Transverse colon (tissue), 4 donors: ENCODE data around the gene SBF2. TPM values are rescaled to one million over a fixed set of nuclear protein-coding genes. Genes with fewer than 3 reads are reported as not detected.

Source experiments
- DNase-seq: peaks from one replicate; pipeline ENCODE4 v3.0.0-alpha.2; 2019
- H3K27ac ChIP-seq, 4 donors: fragments of 200-600 bp; sonication (generic); 2 replicates each; pipeline ENCODE4 v1.5.1; 2016 to 2018; ENCODE audit warnings: inconsistent platforms in 4 of 4
- H3K27me3 ChIP-seq: fragments of 200-600 bp; sonication (generic); 2 replicates; pipeline ENCODE4 v1.5.1; 2017; ENCODE audit warnings: inconsistent platforms
- H3K36me3 ChIP-seq, 4 donors: fragments of 200-600 bp; sonication (generic); 2 replicates each; pipeline ENCODE4 v1.5.1; 2017 to 2019; ENCODE audit warnings: inconsistent platforms in 4 of 4
- H3K4me1 ChIP-seq, 4 donors: fragments of 200-600 bp; sonication (generic); 2 replicates each; pipeline ENCODE4 v1.5.1; 2017 to 2020; ENCODE audit warnings: inconsistent platforms in 4 of 4
- H3K4me3 ChIP-seq, 4 donors: fragments of 200-600 bp; sonication (generic); 1 replicate in 1 of 4; 2 replicates in 3 of 4; pipeline versions ENCODE4 v1.5.1 to v1.6.1; 2017 to 2019; ENCODE audit warnings: inconsistent platforms in 4 of 4
- H3K9me3 ChIP-seq, 2 donors: fragments of 200-600 bp; sonication (generic); 2 replicates each; pipeline ENCODE4 v1.5.1; 2017 to 2019; ENCODE audit warnings: inconsistent platforms in 2 of 2
- CTCF ChIP-seq, 5 experiments: fragments of 200-600 bp in 3 of 5; fragments of 450-650 bp in 2 of 5; sonication (generic) in 3 of 5; IDR thresholded peaks; 1 replicate in 2 of 5; 2 replicates in 3 of 5; pipeline ENCODE4 v1.5.1; 2016 to 2017; ENCODE audit warnings: antibody characterized with exemption in 5 of 5, inconsistent platforms in 3 of 5, mild to moderate bottlenecking in 2 of 5, moderate library complexity in 1 of 5
- EP300 ChIP-seq: sonication (generic); formaldehyde crosslinking; IDR thresholded peaks from one replicate; pipeline ENCODE4 v1.6.1; 2017; ENCODE audit warnings: antibody characterized with exemption, low read depth
- POLR2A ChIP-seq: fragments of 450-650 bp; IDR thresholded peaks from one replicate; pipeline ENCODE4 v1.6.1; 2016; ENCODE audit warnings: antibody characterized with exemption, mild to moderate bottlenecking, moderate library complexity
- POLR2AphosphoS5 ChIP-seq, 3 donors: sonication (generic); formaldehyde crosslinking; IDR thresholded peaks; one replicate each; pipeline ENCODE4 v1.6.1; 2016; ENCODE audit warnings: antibody characterized with exemption in 3 of 3
- WGBS, 2 donors: methylation state at CpG; one replicate each; pipeline ENCODE4 v1.1.5; 2018; ENCODE audit warnings: low coverage in 1 of 2; 5-methylcytosine and 5-hydroxymethylcytosine counted together
- in situ Hi-C, 4 donors: fragments of 200-750 bp; cut with MboI; loops; one replicate each; pipeline versions ENCODE4 v1.15.0 to v1.15.1; 2017; ENCODE audit warnings: low sequenced_read_pairs in 3 of 4, low pct_ligation_motif_present in 1 of 4, low pct_unique_long_range_greater_than_20kb in 1 of 4
- intact Hi-C: fragments of 100-400 bp; cut with DNase I; formaldehyde crosslinking; loops from one replicate; pipeline ENCODE4 v1.15.1; 2023; ENCODE audit warnings: low total_unique reads
- total RNA-seq, 4 donors: library from RNA; depleted of rRNA; stranded (reverse); fragments of >200 nt; gene quantifications; one replicate each; pipeline ENCODE4 v1.1.0, GENCODE V29; 2016

SBF2 gene
- total RNA-seq, 4 donors from 2014 or later, result 46.4 to 71.0 (median 54.8) TPM

- peak overlapping the region; percentile 59 to 74 (median 66) for H3K4me3 ChIP-seq
- peak; percentile 78 for TF ChIP-seq POLR2A
- TF ChIP-seq POLR2AphosphoS5 (IDR thresholded peaks at IDR 0.05), result peak; percentile 30 to 80 (median 79)
- TF ChIP-seq CTCF (IDR thresholded peaks at IDR 0.05), result no peak
- WGBS, 2 donors, result 19 to 31% methylated on average over 5 to 29 of the region's 29 CpGs
- H3K9me3 ChIP-seq, result no peaks in the 10 kb centered on the region
- H3K27ac ChIP-seq, result peak overlapping the region; percentile 90 to 96 (median 92)
- peaks cover 3% of the 10 kb centered on the region for H3K27me3 ChIP-seq
- intact Hi-C loops (loop anchor here (5.0 to 10.0 kb wide), 2 partner anchors 329 to 546 kb away; no protein-coding TSS in a partner anchor), in situ Hi-C loops (loop anchor here in 3 of 4 donors (25.0 kb wide), 2 partner anchors 441 to 541 kb away; no protein-coding TSS in a partner anchor)
- peak; percentile 74 for DNase-seq
- H3K36me3 ChIP-seq, result no peaks in the 10 kb centered on the region
- peaks cover 10 to 47% (median 35%) of the 10 kb centered on the region in 4 donors for H3K4me1 ChIP-seq
Measured at GRCh38 chr11:10303558-10304363, 9.7 kb upstream of the SBF2 start.

DNA sequence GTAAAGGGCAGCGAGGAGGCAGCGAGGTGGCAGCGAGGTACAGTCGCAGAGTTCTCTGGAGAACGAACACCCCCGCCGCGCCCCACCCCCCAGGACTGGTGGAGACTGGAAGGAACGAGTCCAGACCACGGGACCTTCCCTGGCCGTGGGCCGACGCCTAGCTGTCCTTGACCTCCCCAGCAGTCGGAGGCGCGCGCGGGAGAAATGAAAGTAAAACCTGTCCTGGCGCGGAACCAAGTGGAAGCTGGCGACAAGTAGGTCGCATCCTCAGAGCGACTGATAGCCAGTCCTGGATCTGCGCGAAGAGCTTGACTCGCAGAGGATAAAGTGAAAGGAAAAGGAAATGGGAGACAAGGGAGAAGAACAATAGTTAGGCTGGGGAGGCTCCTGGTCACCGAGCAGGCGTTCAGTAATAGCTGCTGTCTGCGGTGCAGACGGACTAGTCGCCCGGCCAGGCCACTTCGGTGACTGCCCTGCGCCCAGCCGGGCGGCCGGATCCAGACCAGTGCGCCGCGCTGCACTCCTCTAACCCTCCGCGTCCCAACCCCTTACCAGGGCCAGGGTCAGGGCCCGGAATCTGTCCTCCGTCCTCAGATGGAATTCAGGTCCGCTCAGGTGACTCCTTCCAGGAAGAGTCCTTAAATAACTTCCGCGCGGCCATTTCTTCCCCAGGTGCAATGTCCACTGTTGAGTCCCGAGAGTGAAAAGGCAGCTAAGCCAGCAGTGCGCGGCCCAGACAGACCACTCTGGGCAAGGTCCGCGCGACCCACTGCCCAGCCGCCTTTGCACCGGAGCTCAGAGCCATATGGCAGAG, 8.9 kb upstream of the SBF2 start:
- no peaks in the 10 kb centered on the region for H3K9me3 ChIP-seq
- in situ Hi-C loops (loop anchor here in 3 of 4 donors (25.0 kb wide), 2 partner anchors 441 to 541 kb away; no protein-coding TSS in a partner anchor), intact Hi-C loops (loop anchor here (5.0 to 10.0 kb wide), 2 partner anchors 328 to 546 kb away; no protein-coding TSS in a partner anchor)
- peak; percentile 54 for TF ChIP-seq EP300
- TF ChIP-seq POLR2A, result peak; percentile 92
- TF ChIP-seq CTCF (IDR thresholded peaks at IDR 0.05), result no peak
- TF ChIP-seq POLR2AphosphoS5 (IDR thresholded peaks at IDR 0.05), result peak; percentile 74 to 94 (median 92)
- H3K4me3 ChIP-seq, result peak overlapping the region; percentile 59 to 74 (median 66)
- DNase-seq, result peak; percentile 95
- H3K36me3 ChIP-seq, result no peaks in the 10 kb centered on the region
- WGBS, 2 donors, result 0 to 1% methylated on average over 14 to 54 of the region's 56 CpGs
- H3K4me1 ChIP-seq, result peaks cover 3 to 41% (median 27%) of the 10 kb centered on the region in 4 donors
- H3K27ac ChIP-seq, result peak overlapping the region; percentile 90 to 96 (median 92)
- peaks cover 3% of the 10 kb centered on the region for H3K27me3 ChIP-seq

GRCh38 chr11:10302359-10302743, 8.3 kb upstream of the SBF2 start:
- no peaks in the 10 kb centered on the region for H3K36me3 ChIP-seq
- TF ChIP-seq POLR2A (no peak), EP300 (no peak), CTCF (IDR thresholded peaks at IDR 0.05) (no peak), POLR2AphosphoS5 (IDR thresholded peaks at IDR 0.05) (no peak)
- peaks cover 3 to 41% (median 25%) of the 10 kb centered on the region in 4 donors for H3K4me1 ChIP-seq
- peaks cover 3% of the 10 kb centered on the region for H3K27me3 ChIP-seq
- intact Hi-C loops, result loop anchor here (5.0 to 10.0 kb wide), 2 partner anchors 328 to 545 kb away; no protein-coding TSS in a partner anchor
- no peaks in the 10 kb centered on the region for H3K9me3 ChIP-seq
- no peak for DNase-seq
- peak overlapping the region; percentile 59 to 74 (median 66) for H3K4me3 ChIP-seq
- in situ Hi-C loops, result loop anchor here in 3 of 4 donors (25.0 kb wide), 2 partner anchors 440 to 540 kb away; no protein-coding TSS in a partner anchor
- whole genome bisulfite sequencing, 2 donors, result 38% methylated on average over 10 of the region's 10 CpGs; no CpG with 5 or more reads in 1 of the 2 donors
- H3K27ac ChIP-seq, result peak overlapping the region; percentile 90 to 96 (median 92)
